Breast epithelium (tissue), 4 donors: ENCODE data around the gene WDSUB1. TPM values are rescaled to one million over a fixed set of nuclear protein-coding genes. Genes with fewer than 3 reads are reported as not detected.

ENCODE experiments used
- DNase-seq, 2 donors: peaks; one replicate each; pipeline ENCODE4 v3.0.0-alpha.2; 2019; ENCODE audit warnings: low spot score in 2 of 2
- H3K27ac ChIP-seq, 2 donors: fragments of 200-600 bp; sonication (generic) in 1 of 2; one replicate each; pipeline ENCODE4 v1.5.1; 2016 to 2019; ENCODE audit warnings: mild to moderate bottlenecking in 1 of 2
- H3K27me3 ChIP-seq, 2 donors: fragments of 200-600 bp; sonication (generic) in 1 of 2; one replicate each; pipeline versions ENCODE4 v1.5.1 to v1.6.0; 2017 to 2019; ENCODE audit warnings: control low read depth in 1 of 2, mild to moderate bottlenecking in 1 of 2
- H3K36me3 ChIP-seq: fragments of 200-600 bp; one replicate; pipeline ENCODE4 v1.5.1; 2019
- H3K4me1 ChIP-seq, 2 donors: fragments of 200-600 bp; sonication (generic); one replicate each; pipeline ENCODE4 v1.5.1; 2016 to 2019; ENCODE audit warnings: control low read depth in 1 of 2
- H3K4me3 ChIP-seq, 3 donors: fragments of 200-600 bp; sonication (generic); 1 replicate in 2 of 3; 2 replicates in 1 of 3; pipeline ENCODE4 v1.5.1; 2016 to 2019; ENCODE audit warnings: mild to moderate bottlenecking in 3 of 3, moderate library complexity in 2 of 3
- H3K9me3 ChIP-seq, 2 donors: fragments of 200-600 bp; sonication (generic) in 1 of 2; one replicate each; pipeline ENCODE4 v1.5.1; 2016 to 2019; ENCODE audit warnings: control low read depth in 1 of 2
- POLR2A ChIP-seq: fragments of 450-650 bp; IDR thresholded peaks from one replicate; pipeline ENCODE4 v1.6.1; 2016; ENCODE audit warnings: antibody characterized with exemption, mild to moderate bottlenecking, moderate library complexity
- POLR2AphosphoS5 ChIP-seq, 3 donors: sonication (generic); formaldehyde crosslinking; IDR thresholded peaks; one replicate each; pipeline ENCODE4 v1.6.1; 2017; ENCODE audit warnings: antibody characterized with exemption in 3 of 3
- intact Hi-C: fragments of 100-400 bp; cut with DNase I; formaldehyde crosslinking; loops from one replicate; pipeline ENCODE4 v1.15.1; 2023; ENCODE audit warnings: low total_unique reads
- total RNA-seq, 3 donors: library from RNA; depleted of rRNA; stranded (reverse); fragments of >200 nt; gene quantifications; one replicate each; pipeline ENCODE4 v1.1.0, GENCODE V29; 2016
- TF ChIP-seq, protein P1 (sequence below), 3 donors: fragments of 450-650 bp; IDR thresholded peaks; one replicate each; pipeline ENCODE4 v1.5.1; 2016 to 2017; ENCODE audit warnings: antibody characterized with exemption in 3 of 3, mild to moderate bottlenecking in 3 of 3, moderate library complexity in 3 of 3

WDSUB1 gene
- total RNA-seq, 3 donors from 2014 or later: 8.2 to 14.3 (median 8.8) TPM

DNA sequence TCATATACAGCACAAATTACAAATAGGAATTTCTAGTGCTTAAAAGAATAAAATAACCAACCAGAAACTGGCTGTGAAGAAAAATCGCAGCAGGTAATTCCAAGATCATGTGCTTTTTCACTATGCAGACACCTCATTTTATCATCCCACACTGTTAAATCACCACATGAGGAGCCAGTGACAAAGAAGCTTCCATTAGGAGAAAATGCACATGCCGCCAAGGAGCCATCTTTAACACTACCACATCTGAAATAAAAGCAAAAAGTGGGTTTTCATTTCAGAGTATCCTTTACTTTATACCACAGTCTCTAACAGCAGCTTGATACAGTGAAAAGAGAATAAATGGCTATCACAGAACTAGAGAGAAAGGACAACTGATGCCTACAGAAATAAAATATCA lies 6.8 kb downstream of the WDSUB1 start:
- TF ChIP-seq, protein P1, sequence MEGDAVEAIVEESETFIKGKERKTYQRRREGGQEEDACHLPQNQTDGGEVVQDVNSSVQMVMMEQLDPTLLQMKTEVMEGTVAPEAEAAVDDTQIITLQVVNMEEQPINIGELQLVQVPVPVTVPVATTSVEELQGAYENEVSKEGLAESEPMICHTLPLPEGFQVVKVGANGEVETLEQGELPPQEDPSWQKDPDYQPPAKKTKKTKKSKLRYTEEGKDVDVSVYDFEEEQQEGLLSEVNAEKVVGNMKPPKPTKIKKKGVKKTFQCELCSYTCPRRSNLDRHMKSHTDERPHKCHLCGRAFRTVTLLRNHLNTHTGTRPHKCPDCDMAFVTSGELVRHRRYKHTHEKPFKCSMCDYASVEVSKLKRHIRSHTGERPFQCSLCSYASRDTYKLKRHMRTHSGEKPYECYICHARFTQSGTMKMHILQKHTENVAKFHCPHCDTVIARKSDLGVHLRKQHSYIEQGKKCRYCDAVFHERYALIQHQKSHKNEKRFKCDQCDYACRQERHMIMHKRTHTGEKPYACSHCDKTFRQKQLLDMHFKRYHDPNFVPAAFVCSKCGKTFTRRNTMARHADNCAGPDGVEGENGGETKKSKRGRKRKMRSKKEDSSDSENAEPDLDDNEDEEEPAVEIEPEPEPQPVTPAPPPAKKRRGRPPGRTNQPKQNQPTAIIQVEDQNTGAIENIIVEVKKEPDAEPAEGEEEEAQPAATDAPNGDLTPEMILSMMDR (IDR thresholded peaks at IDR 0.05): no peak
- TF ChIP-seq POLR2A: no peak
- TF ChIP-seq POLR2AphosphoS5 (IDR thresholded peaks at IDR 0.05): no peak

DNA sequence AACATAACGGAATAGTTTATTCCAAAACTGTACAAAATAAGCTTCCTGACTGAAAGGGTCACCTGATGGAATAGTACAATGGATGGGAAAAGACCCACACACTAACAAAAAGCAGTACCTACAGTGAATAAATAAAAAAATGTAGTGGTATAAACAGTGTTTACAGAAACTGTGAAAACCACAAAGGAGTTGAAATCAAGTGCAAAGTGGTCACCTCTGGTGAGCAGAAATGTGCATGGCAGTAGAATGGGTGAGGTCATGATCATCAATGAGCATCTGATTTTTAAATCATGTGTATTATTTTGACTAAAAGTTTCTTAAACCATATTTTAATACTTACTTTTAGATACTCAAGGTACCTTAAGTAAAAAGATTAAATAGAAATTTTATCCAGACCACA lies 11.4 kb downstream of the WDSUB1 start:
- intact Hi-C loops: no loop called here
- no peak overlapping the region for H3K4me3 ChIP-seq
- H3K4me1 ChIP-seq: no peaks in the 10 kb centered on the region
- no peak for DNase-seq
- H3K9me3 ChIP-seq: no peaks in the 10 kb centered on the region
- TF ChIP-seq POLR2AphosphoS5 (IDR thresholded peaks at IDR 0.05): no peak
- no peak for TF ChIP-seq POLR2A
- TF ChIP-seq, protein P1 (IDR thresholded peaks at IDR 0.05): no peak
- no peak overlapping the region for H3K27ac ChIP-seq
- H3K27me3 ChIP-seq: no peaks in the 10 kb centered on the region
- H3K36me3 ChIP-seq: peaks cover 5% of the 10 kb centered on the region

More for the DNA sequence above, 6.8 kb downstream of the WDSUB1 start:
- no peaks in the 10 kb centered on the region for H3K4me1 ChIP-seq
- H3K36me3 ChIP-seq: peaks cover 5% of the 10 kb centered on the region
- intact Hi-C loops: no loop called here
- H3K4me3 ChIP-seq: no peak overlapping the region
- no peak for DNase-seq
- H3K27me3 ChIP-seq: no peaks in the 10 kb centered on the region
- no peaks in the 10 kb centered on the region for H3K9me3 ChIP-seq
- H3K27ac ChIP-seq: no peak overlapping the region

DNA sequence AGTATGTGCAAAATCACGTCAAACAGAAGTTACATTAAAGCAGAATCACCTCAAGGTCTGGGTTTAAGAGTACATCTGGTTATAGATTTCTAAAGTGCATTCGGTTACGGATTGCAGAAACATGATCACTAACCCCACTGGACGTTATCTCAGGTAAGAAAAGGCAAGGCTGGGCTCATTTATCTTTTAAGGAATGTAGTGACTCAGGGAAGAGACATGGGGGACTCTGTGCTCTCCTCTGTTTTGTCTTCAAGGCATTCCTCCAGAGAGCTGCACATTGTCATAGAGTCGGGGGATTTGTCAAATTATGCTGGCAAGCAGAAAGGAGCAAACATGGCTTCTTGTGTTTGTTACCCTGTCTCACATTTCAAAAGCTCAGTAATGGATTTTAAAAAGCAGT lies 14.3 kb downstream of the WDSUB1 start:
- intact Hi-C loops: no loop called here
- DNase-seq: no peak
- TF ChIP-seq POLR2A (no peak), POLR2AphosphoS5 (IDR thresholded peaks at IDR 0.05) (no peak)
- TF ChIP-seq, protein P1 (IDR thresholded peaks at IDR 0.05): no peak
- H3K4me3 ChIP-seq: no peak overlapping the region
- no peaks in the 10 kb centered on the region for H3K9me3 ChIP-seq
- no peaks in the 10 kb centered on the region for H3K27me3 ChIP-seq
- H3K27ac ChIP-seq: no peak overlapping the region
- no peaks in the 10 kb centered on the region for H3K4me1 ChIP-seq
- H3K36me3 ChIP-seq: no peaks in the 10 kb centered on the region

DNA sequence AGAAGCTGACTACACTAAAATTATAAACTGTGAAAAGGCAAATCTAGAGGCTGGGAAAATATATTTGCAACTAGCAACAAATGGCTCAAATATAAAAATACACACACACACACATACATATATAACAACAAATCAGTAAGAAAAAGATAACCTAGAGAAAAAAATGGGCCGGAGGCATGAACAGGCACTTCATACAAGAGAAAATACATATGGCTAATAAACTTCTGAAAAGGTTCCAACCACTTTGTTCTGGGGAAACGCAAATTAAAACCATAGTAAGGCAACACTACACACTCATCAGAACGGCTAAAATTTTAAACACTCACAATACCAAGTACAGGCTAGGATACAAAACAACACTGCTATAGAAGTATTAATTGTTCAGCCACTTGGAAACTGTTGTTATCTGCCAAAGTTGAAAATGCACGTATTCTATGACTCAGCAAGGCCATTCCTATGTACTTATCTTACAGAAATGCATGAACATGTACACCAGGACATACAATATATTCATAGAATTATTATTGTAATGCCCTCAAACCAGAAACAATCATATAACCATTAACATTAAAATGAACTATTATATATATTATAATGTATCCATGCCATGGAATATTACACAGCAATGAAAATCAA lies 15.6 kb downstream of the WDSUB1 start:
- no peak for DNase-seq
- no peak overlapping the region for H3K27ac ChIP-seq
- H3K9me3 ChIP-seq: no peaks in the 10 kb centered on the region
- no peaks in the 10 kb centered on the region for H3K4me1 ChIP-seq
- intact Hi-C loops: no loop called here
- H3K36me3 ChIP-seq: no peaks in the 10 kb centered on the region
- TF ChIP-seq POLR2A: no peak
- TF ChIP-seq POLR2AphosphoS5 (IDR thresholded peaks at IDR 0.05): no peak
- TF ChIP-seq, protein P1 (IDR thresholded peaks at IDR 0.05): no peak
- no peak overlapping the region for H3K4me3 ChIP-seq
- no peaks in the 10 kb centered on the region for H3K27me3 ChIP-seq

DNA sequence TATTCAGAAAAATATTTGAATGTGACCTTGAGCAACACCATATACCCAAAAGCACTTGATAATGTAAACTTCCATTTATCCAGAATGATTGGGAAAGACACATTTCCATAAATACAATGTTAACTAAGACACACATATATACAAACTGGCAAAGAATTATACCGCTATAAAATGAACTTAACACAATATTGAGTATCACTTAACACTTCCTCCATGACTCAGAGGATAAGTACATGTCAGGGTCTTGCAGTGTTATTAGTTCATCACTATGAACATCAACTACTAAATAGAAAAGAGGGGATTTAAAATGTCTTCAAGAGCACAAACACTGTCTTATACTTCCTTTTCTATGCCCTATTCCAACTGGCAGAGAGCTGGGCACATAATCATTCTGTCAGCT lies 18.6 kb downstream of the WDSUB1 start:
- Histone ChIP-seq H3K36me3 (no peaks in the 10 kb centered on the region), H3K4me1 (no peaks in the 10 kb centered on the region), H3K9me3 (no peaks in the 10 kb centered on the region), H3K27me3 (no peaks in the 10 kb centered on the region), H3K4me3 (no peak overlapping the region), H3K27ac (no peak overlapping the region)
- DNase-seq: no peak
- intact Hi-C loops: no loop called here
- TF ChIP-seq POLR2A (no peak), POLR2AphosphoS5 (IDR thresholded peaks at IDR 0.05) (no peak)
- TF ChIP-seq, protein P1 (IDR thresholded peaks at IDR 0.05): no peak
